K562 (cell line): ENCODE measurements around the gene USP49. TPM values are rescaled to one million over a fixed set of nuclear protein-coding genes. Genes with fewer than 3 reads are reported as not detected.

ENCODE experiments used
- HINFP ChIP-seq: fragments of 450-650 bp; conservative IDR thresholded peaks from 2 replicates; pipeline ENCODE4 v1.6.1; 2016; ENCODE audit warnings: missing genetic modification characterization, low read depth, mild to moderate bottlenecking, control low read depth, missing compliant biosample characterization
- MLLT1 ChIP-seq, 2 experiments: fragments of 450-650 bp; IDR thresholded peaks; 2 replicates each; pipeline ENCODE4 v1.6.1; 2016
- NKRF ChIP-seq: fragments of 450-650 bp; IDR thresholded peaks from 2 replicates; pipeline ENCODE4 v1.6.1; 2016; ENCODE audit warnings: borderline replicate concordance
- TRIM25 ChIP-seq: fragments of 450-650 bp; IDR thresholded peaks from 2 replicates; pipeline ENCODE4 v1.7.0; 2016; ENCODE audit warnings: borderline replicate concordance
- ZKSCAN1 ChIP-seq: fragments of 150-350 bp; IDR thresholded peaks from 2 replicates; pipeline ENCODE4 v1.6.1; 2016; ENCODE audit warnings: low read depth, low read length
- polyA plus RNA-seq, 8 experiments: library from polyadenylated mRNA; depleted of rRNA in 4 of 8; stranded (reverse) in 5 of 8; unstranded in 3 of 8; fragments of >200 nt; fragmentation: Nextera tagmentation in 2 of 8; fragmentation: Illumina TruSeq in 1 of 8; extraction: Ambion mirVana in 2 of 8; extraction: Trizol in 1 of 8; gene quantifications; 2 replicates each; pipeline versions ENCODE4 v1.2.1 to v1.2.3, GENCODE V29; 2011 to 2014; ENCODE audit warnings: inconsistent platforms in 1 of 8, missing spikeins in 1 of 8
- total RNA-seq, 7 experiments: library from RNA; depleted of rRNA in 6 of 7; stranded (reverse); fragments of >200 nt in 6 of 7; fragmentation: Illumina TruSeq in 2 of 7; extraction: Trizol in 2 of 7; gene quantifications; 2 replicates each; pipeline versions ENCODE4 v1.2.1 to v1.2.3, GENCODE V29; 2011 to 2021; ENCODE audit warnings: low replicate concordance in 1 of 7

Gene USP49
- total and polyA plus RNA-seq, 9 of the 15 experiments (the other 6 are each of a cell fraction or from before 2014, with no cell fraction given): 1.0 to 9.9 (median 6.5) TPM

- TF ChIP-seq NKRF: 0 out of 2 replicates have a peak, but pooled peaks have one; percentile 36
- 0 out of 2 replicates have a peak, but pooled peaks have one; percentile 28 for TF ChIP-seq HINFP (tag)
- peak; percentile 43; the same call in 1 of the 2 replicates for TF ChIP-seq ZKSCAN1
- 0 out of 4 replicates have a peak, but pooled peaks of 1 of the 2 experiments have one; percentile 17 for TF ChIP-seq MLLT1 (IDR thresholded peaks at IDR 0.05)
- TF ChIP-seq TRIM25: 0 out of 2 replicates have a peak, but pooled peaks have one; percentile 34
Measured at GRCh38 chr6:41766043-41766664, 129.0 kb downstream of the USP49 start (continued).
